ENCODE results near the gene CENPP. TPM values are rescaled to one million over a fixed set of nuclear protein-coding genes. Genes with fewer than 3 reads are reported as not detected.

Gene CENPP
- total RNA-seq, 1 experiment from 2014 or later, result 4.2 TPM

GRCh38 chr9:92439921-92440750 is 114.4 kb downstream of the CENPP start:
- no peaks in the 10 kb centered on the region for H3K27me3 Mint-ChIP-seq (ENCODE audit: insufficient read depth, unreplicated experiment)
- peak; percentile 81 for DNase-seq (ENCODE audit: unreplicated experiment)
- ChIA-PET POLR2A (interaction anchor here (0.6 to 2.9 kb wide), 11 partner anchors 9 to 115 kb away, joined by 3 to 25 read pairs (median 6); partner anchors contain the start of genes CENPP, NOL8 and OMD), CTCF (interaction anchor here (0.8 to 2.3 kb wide), 7 partner anchors 13 to 351 kb away, joined by 3 to 9 read pairs (median 4); no protein-coding TSS in a partner anchor)
- H3K4me3 Mint-ChIP-seq (ENCODE audit: unreplicated experiment), result no peak overlapping the region
- no peaks in the 10 kb centered on the region for H3K36me3 Mint-ChIP-seq (ENCODE audit: insufficient read depth, unreplicated experiment)
- intact Hi-C loops (cut with micrococcal nuclease), result loop anchor here (1.0 to 10.0 kb wide), 7 partner anchors 66 to 351 kb away; no protein-coding TSS in a partner anchor
- no peaks in the 10 kb centered on the region for H3K9me3 Mint-ChIP-seq (ENCODE audit: unreplicated experiment)
- no TSS peak for BruUV-seq (replicated peaks)
- peaks cover 7% of the 10 kb centered on the region for H3K4me1 Mint-ChIP-seq (ENCODE audit: insufficient read depth, unreplicated experiment)
- H3K27ac Mint-ChIP-seq (ENCODE audit: low read depth, unreplicated experiment), result peak overlapping the region; percentile 68
- TF ChIP-seq CTCF (IDR thresholded peaks at IDR 0.05; ENCODE audit: unreplicated experiment), result no peak

- no peaks in the 10 kb centered on the region for H3K9me3 Mint-ChIP-seq (ENCODE audit: unreplicated experiment)
- ChIA-PET POLR2A (interaction anchor here (0.9 to 2.9 kb wide), 6 partner anchors 9 to 116 kb away, joined by 4 to 25 read pairs (median 6); partner anchors contain the start of genes CENPP, NOL8 and OMD), CTCF (interaction anchor here (0.8 to 2.3 kb wide), 2 partner anchors 15 to 114 kb away, joined by 4 to 6 read pairs; no protein-coding TSS in a partner anchor)
- no peaks in the 10 kb centered on the region for H3K27me3 Mint-ChIP-seq (ENCODE audit: insufficient read depth, unreplicated experiment)
- no peak overlapping the region for H3K27ac Mint-ChIP-seq (ENCODE audit: low read depth, unreplicated experiment)
- intact Hi-C loops (cut with micrococcal nuclease), result loop anchor here (1.0 to 2.0 kb wide), 3 partner anchors 66 to 350 kb away; no protein-coding TSS in a partner anchor
- peaks cover 7% of the 10 kb centered on the region for H3K4me1 Mint-ChIP-seq (ENCODE audit: insufficient read depth, unreplicated experiment)
- no TSS peak for BruUV-seq (replicated peaks)
- no peak for DNase-seq (ENCODE audit: unreplicated experiment)
- H3K36me3 Mint-ChIP-seq (ENCODE audit: insufficient read depth, unreplicated experiment), result no peaks in the 10 kb centered on the region
- no peak overlapping the region for H3K4me3 Mint-ChIP-seq (ENCODE audit: unreplicated experiment)
- TF ChIP-seq CTCF (IDR thresholded peaks at IDR 0.05; ENCODE audit: unreplicated experiment), result no peak
Measured at GRCh38 chr9:92440751-92441046, 114.9 kb downstream of the CENPP start.

- peaks cover 3% of the 10 kb centered on the region for H3K4me1 Mint-ChIP-seq (ENCODE audit: insufficient read depth, unreplicated experiment)
- no peaks in the 10 kb centered on the region for H3K36me3 Mint-ChIP-seq (ENCODE audit: insufficient read depth, unreplicated experiment)
- intact Hi-C loops (cut with micrococcal nuclease), result no loop called here
- no peak for DNase-seq (ENCODE audit: unreplicated experiment)
- no peaks in the 10 kb centered on the region for H3K27me3 Mint-ChIP-seq (ENCODE audit: insufficient read depth, unreplicated experiment)
- no TSS peak for BruUV-seq (replicated peaks)
- ChIA-PET POLR2A (interaction anchor here (0.7 to 1.2 kb wide), 2 partner anchors 225 to 304 kb away, joined by 3 to 4 read pairs; partner anchors contain the start of gene IPPK), CTCF (interaction anchor here (0.5 to 1.0 kb wide), 3 partner anchors 101 to 270 kb away, joined by 3 read pairs; no protein-coding TSS in a partner anchor)
- no peak overlapping the region for H3K27ac Mint-ChIP-seq (ENCODE audit: low read depth, unreplicated experiment)
- no peak overlapping the region for H3K4me3 Mint-ChIP-seq (ENCODE audit: unreplicated experiment)
- TF ChIP-seq CTCF (IDR thresholded peaks at IDR 0.05; ENCODE audit: unreplicated experiment), result no peak
- no peaks in the 10 kb centered on the region for H3K9me3 Mint-ChIP-seq (ENCODE audit: unreplicated experiment)
Measured at GRCh38 chr9:92444841-92445240, 119.1 kb downstream of the CENPP start.

- Mint-ChIP-seq H3K27me3 (ENCODE audit: insufficient read depth, unreplicated experiment) (no peaks in the 10 kb centered on the region), H3K4me1 (ENCODE audit: insufficient read depth, unreplicated experiment) (no peaks in the 10 kb centered on the region), H3K36me3 (ENCODE audit: insufficient read depth, unreplicated experiment) (no peaks in the 10 kb centered on the region), H3K27ac (ENCODE audit: low read depth, unreplicated experiment) (peak overlapping the region; percentile 66), H3K4me3 (ENCODE audit: unreplicated experiment) (no peak overlapping the region), H3K9me3 (ENCODE audit: unreplicated experiment) (no peaks in the 10 kb centered on the region)
- ChIA-PET CTCF (interaction anchor here (1.0 to 2.1 kb wide), 3 partner anchors 9 to 188 kb away, joined by 4 to 7 read pairs (median 6); no protein-coding TSS in a partner anchor), POLR2A (interaction anchor here (1.2 to 1.8 kb wide), 2 partner anchors 16 to 34 kb away, joined by 4 read pairs; no protein-coding TSS in a partner anchor)
- intact Hi-C loops (cut with micrococcal nuclease), result no loop called here
- TF ChIP-seq CTCF (IDR thresholded peaks at IDR 0.05; ENCODE audit: unreplicated experiment), result no peak
- no peak for DNase-seq (ENCODE audit: unreplicated experiment)
- no TSS peak for BruUV-seq (replicated peaks)
Measured at GRCh38 chr9:92446536-92446935, 120.8 kb downstream of the CENPP start.

Data from MCF 10A (cell line).